ENCODE data around the gene KRT3. TPM values are rescaled to one million over a fixed set of nuclear protein-coding genes. Genes with fewer than 3 reads are reported as not detected.

KRT3 gene
- total and polyA plus RNA-seq, 4 donors, result not detected

- no peak for DNase-seq (ENCODE audit: low spot score)
- H3K27ac ChIP-seq (ENCODE audit: low read depth in 1 of 2, low read length in 2 of 2), result no peak within 1 kb of the TSS
- no peaks in the 10 kb centered on the region for H3K36me3 ChIP-seq (ENCODE audit: control insufficient read depth in 4 of 4, insufficient read depth in 3 of 4, low read depth in 1 of 4, low read length in 3 of 4)
- TF ChIP-seq RXRA (IDR thresholded peaks at IDR 0.05), result no peak
- peaks cover 0 to 3% (median 0%) of the 10 kb centered on the region in 4 donors for H3K27me3 ChIP-seq (ENCODE audit: control insufficient read depth in 4 of 4, insufficient read depth in 4 of 4, low read length in 3 of 4)
- H3K4me3 ChIP-seq (ENCODE audit: low read depth in 1 of 3, low read length in 3 of 3), result no peak within 1 kb of the TSS
- H3K4me1 ChIP-seq (ENCODE audit: control insufficient read depth in 4 of 4, insufficient read depth in 4 of 4, low read length in 3 of 4), result no peaks in the 10 kb centered on the region
- no peak within 1 kb of the TSS for H3K9ac ChIP-seq (ENCODE audit: low read depth in 1 of 2, low read length in 2 of 2)
- WGBS, result 78% methylated on average over 15 of the region's 15 CpGs
- no peaks in the 10 kb centered on the region for H3K9me3 ChIP-seq (ENCODE audit: control insufficient read depth in 4 of 4, low read length in 3 of 4)
These were observed 18.2 kb upstream of the KRT3 start, which contains the start of gene KRT4 for GRCh38 chr12:52813885-52814709. Gene KRT4 (minus strand): TSS chr12:52814116. CDS start chr12:52814058, 58 bp downstream.

GRCh38 chr12:52813203-52813819, 17.4 kb upstream of the KRT3 start:
- Histone ChIP-seq H3K27me3 (ENCODE audit: control insufficient read depth in 4 of 4, insufficient read depth in 4 of 4, low read length in 3 of 4) (peaks cover 0 to 6% (median 0%) of the 10 kb centered on the region in 4 donors), H3K4me1 (ENCODE audit: control insufficient read depth in 4 of 4, insufficient read depth in 4 of 4, low read length in 3 of 4) (no peaks in the 10 kb centered on the region), H3K9me3 (ENCODE audit: control insufficient read depth in 4 of 4, low read length in 3 of 4) (no peaks in the 10 kb centered on the region), H3K36me3 (ENCODE audit: control insufficient read depth in 4 of 4, insufficient read depth in 3 of 4, low read depth in 1 of 4, low read length in 3 of 4) (no peaks in the 10 kb centered on the region), H3K27ac (ENCODE audit: low read depth in 1 of 2, low read length in 2 of 2) (no peak overlapping the region), H3K4me3 (ENCODE audit: low read depth in 1 of 3, low read length in 3 of 3) (no peak overlapping the region), H3K9ac (ENCODE audit: low read depth in 1 of 2, low read length in 2 of 2) (no peak overlapping the region)
- no peak for DNase-seq (ENCODE audit: low spot score)
- TF ChIP-seq CTCF (IDR thresholded peaks at IDR 0.05; ENCODE audit: low read depth, low read length, missing input control) (no peak), TAF1 (conservative IDR thresholded peaks at IDR 0.05) (no peak), FOXA2 (IDR thresholded peaks at IDR 0.05) (no peak), YY1 (IDR thresholded peaks at IDR 0.05) (no peak), FOXA1 (IDR thresholded peaks at IDR 0.05) (no peak)
- WGBS, result 84% methylated on average over 10 of the region's 10 CpGs

GRCh38 chr12:52812749-52813148, 16.8 kb upstream of the KRT3 start:
- Histone ChIP-seq H3K4me3 (ENCODE audit: low read depth in 1 of 3, low read length in 3 of 3) (no peak overlapping the region), H3K9me3 (ENCODE audit: control insufficient read depth in 4 of 4, low read length in 3 of 4) (no peaks in the 10 kb centered on the region), H3K27me3 (ENCODE audit: control insufficient read depth in 4 of 4, insufficient read depth in 4 of 4, low read length in 3 of 4) (peaks cover 0 to 6% (median under 1%) of the 10 kb centered on the region in 4 donors), H3K9ac (ENCODE audit: low read depth in 1 of 2, low read length in 2 of 2) (no peak overlapping the region), H3K4me1 (ENCODE audit: control insufficient read depth in 4 of 4, insufficient read depth in 4 of 4, low read length in 3 of 4) (no peaks in the 10 kb centered on the region), H3K27ac (ENCODE audit: low read depth in 1 of 2, low read length in 2 of 2) (no peak overlapping the region), H3K36me3 (ENCODE audit: control insufficient read depth in 4 of 4, insufficient read depth in 3 of 4, low read depth in 1 of 4, low read length in 3 of 4) (no peaks in the 10 kb centered on the region)
- DNase-seq (ENCODE audit: low spot score), result no peak
- WGBS, result 63% methylated on average over 3 of the region's 3 CpGs
- TF ChIP-seq MAX (IDR thresholded peaks at IDR 0.05) (no peak), SP1 (IDR thresholded peaks at IDR 0.05) (no peak), EGR1 (IDR thresholded peaks at IDR 0.05; ENCODE audit: low read depth in 2 of 2) (no peak), GABPA (IDR thresholded peaks at IDR 0.05 in 1 of 2, conservative IDR thresholded peaks at IDR 0.05 in 1 of 2) (no peak), JUND (IDR thresholded peaks at IDR 0.05) (no peak), NR2F2 (IDR thresholded peaks at IDR 0.05) (no peak), ZBTB33 (IDR thresholded peaks at IDR 0.05) (no peak), TAF1 (conservative IDR thresholded peaks at IDR 0.05) (no peak), FOXA2 (IDR thresholded peaks at IDR 0.05) (no peak), YY1 (IDR thresholded peaks at IDR 0.05) (no peak), HNF4A (conservative IDR thresholded peaks at IDR 0.05) (no peak), RXRA (IDR thresholded peaks at IDR 0.05) (no peak), ATF3 (IDR thresholded peaks at IDR 0.05) (no peak), CTCF (IDR thresholded peaks at IDR 0.05; ENCODE audit: low read depth, low read length, missing input control) (no peak), FOXA1 (IDR thresholded peaks at IDR 0.05) (no peak), HNF4G (IDR thresholded peaks at IDR 0.05) (no peak)

All from liver (tissue), 9 donors.